Measurements from ENCODE around the gene ACAP2.

DNA sequence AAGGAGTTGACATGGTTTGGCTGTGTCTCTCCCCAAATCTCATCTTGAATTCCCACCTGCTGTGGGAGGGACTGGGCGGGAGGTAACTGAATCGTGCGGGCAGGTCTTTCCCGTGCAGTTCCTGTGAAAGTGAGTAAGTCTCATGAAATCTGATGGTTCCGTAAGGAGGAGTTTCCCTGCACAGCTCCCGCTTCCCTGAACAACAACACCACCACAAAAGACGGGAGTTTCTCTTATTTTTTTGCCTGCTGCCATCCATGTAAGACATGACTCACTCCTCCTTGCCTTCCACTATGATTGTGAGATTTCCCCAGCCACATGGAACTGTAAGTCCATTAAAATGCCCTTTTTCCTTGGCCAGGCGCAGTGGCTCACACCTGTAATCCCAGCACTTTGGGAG lies 194.5 kb downstream of the ACAP2 start:
- TF ChIP-seq, protein P1, sequence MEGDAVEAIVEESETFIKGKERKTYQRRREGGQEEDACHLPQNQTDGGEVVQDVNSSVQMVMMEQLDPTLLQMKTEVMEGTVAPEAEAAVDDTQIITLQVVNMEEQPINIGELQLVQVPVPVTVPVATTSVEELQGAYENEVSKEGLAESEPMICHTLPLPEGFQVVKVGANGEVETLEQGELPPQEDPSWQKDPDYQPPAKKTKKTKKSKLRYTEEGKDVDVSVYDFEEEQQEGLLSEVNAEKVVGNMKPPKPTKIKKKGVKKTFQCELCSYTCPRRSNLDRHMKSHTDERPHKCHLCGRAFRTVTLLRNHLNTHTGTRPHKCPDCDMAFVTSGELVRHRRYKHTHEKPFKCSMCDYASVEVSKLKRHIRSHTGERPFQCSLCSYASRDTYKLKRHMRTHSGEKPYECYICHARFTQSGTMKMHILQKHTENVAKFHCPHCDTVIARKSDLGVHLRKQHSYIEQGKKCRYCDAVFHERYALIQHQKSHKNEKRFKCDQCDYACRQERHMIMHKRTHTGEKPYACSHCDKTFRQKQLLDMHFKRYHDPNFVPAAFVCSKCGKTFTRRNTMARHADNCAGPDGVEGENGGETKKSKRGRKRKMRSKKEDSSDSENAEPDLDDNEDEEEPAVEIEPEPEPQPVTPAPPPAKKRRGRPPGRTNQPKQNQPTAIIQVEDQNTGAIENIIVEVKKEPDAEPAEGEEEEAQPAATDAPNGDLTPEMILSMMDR (IDR thresholded peaks at IDR 0.05), result no peak
- TF ChIP-seq BHLHE40 (IDR thresholded peaks at IDR 0.05; ENCODE audit: low read depth, low read length), result no peak
- TF ChIP-seq POLR2AphosphoS2 (conservative IDR thresholded peaks at IDR 0.05; ENCODE audit: low read length), result no peak
- TF ChIP-seq POLR2A (IDR thresholded peaks at IDR 0.05; ENCODE audit: low read length), result no peak
- no peak for TF ChIP-seq CEBPB (IDR thresholded peaks at IDR 0.05)
- no peak for TF ChIP-seq TP53 (CRISPR knock-in tag; IDR thresholded peaks at IDR 0.05)
- no peak for TF ChIP-seq RCOR1 (IDR thresholded peaks at IDR 0.05; ENCODE audit: low read depth, low read length)
- no peak for TF ChIP-seq KDM1A (IDR thresholded peaks at IDR 0.05; ENCODE audit: low read depth)
- no peak for TF ChIP-seq SMC3 (IDR thresholded peaks at IDR 0.05)
- TF ChIP-seq PBX3 (IDR thresholded peaks at IDR 0.05), result no peak

Measured in A549 (cell line).